DND-41 (cell line): ENCODE measurements around the gene PCMTD2.

Experiments
- ATAC-seq: fragments of 200-7000 bp; cut with Tn5 transposase; 3 replicates; pipeline ENCODE4 v1.9.1; 2021; ENCODE audit warnings: low read depth; ENCODE audit not compliant: insufficient read depth
- DNase-seq: peaks from one replicate; pipeline ENCODE4 v3.0.0-alpha.2; 2020
- H2AFZ ChIP-seq: 2 replicates; pipeline ENCODE4 v1.6.0; 2012; ENCODE audit warnings: low read depth, low read length
- H3K27ac ChIP-seq: 2 replicates; pipeline ENCODE4 v1.5.1; 2012; ENCODE audit warnings: low read length, inconsistent platforms
- H3K27me3 ChIP-seq: fragments of 200-600 bp; sonication (generic); 2 replicates; pipeline ENCODE4 v1.6.0; 2012; ENCODE audit warnings: low read length, mild to moderate bottlenecking, inconsistent platforms; ENCODE audit not compliant: insufficient read depth, poor library complexity
- H3K36me3 ChIP-seq: 2 replicates; pipeline ENCODE4 v1.5.1; 2012; ENCODE audit warnings: low read length, inconsistent platforms; ENCODE audit not compliant: insufficient read depth
- H3K4me1 ChIP-seq: 2 replicates; pipeline ENCODE4 v1.5.1; 2012; ENCODE audit warnings: mild to moderate bottlenecking, low read length; ENCODE audit not compliant: insufficient read depth
- H3K4me2 ChIP-seq: 2 replicates; pipeline ENCODE4 v1.6.0; 2012; ENCODE audit warnings: mild to moderate bottlenecking, moderate library complexity, low read length, inconsistent platforms; ENCODE audit not compliant: insufficient read depth
- H3K4me3 ChIP-seq, 2 experiments: fragments of 200-600 bp in 1 of 2; shearing (Covaris generic) in 1 of 2; 2 replicates each; pipeline ENCODE4 v1.5.1; 2012 to 2016; ENCODE audit warnings: inconsistent platforms in 2 of 2, low read length in 2 of 2, mild to moderate bottlenecking in 2 of 2, low read depth in 1 of 2, moderate library complexity in 1 of 2
- H3K79me2 ChIP-seq: 2 replicates; pipeline ENCODE4 v1.6.0; 2012; ENCODE audit warnings: low read length, inconsistent platforms; ENCODE audit not compliant: insufficient read depth
- H3K9ac ChIP-seq: 2 replicates; pipeline ENCODE4 v1.6.0; 2012; ENCODE audit warnings: low read depth, mild to moderate bottlenecking, inconsistent platforms, low read length, moderate library complexity
- H3K9me3 ChIP-seq: 2 replicates; pipeline ENCODE4 v1.5.1; 2012; ENCODE audit warnings: low read length, moderate library complexity, mild to moderate bottlenecking, inconsistent platforms; ENCODE audit not compliant: insufficient read depth, severe bottlenecking
- H4K20me1 ChIP-seq: 2 replicates; pipeline ENCODE4 v1.6.0; 2012; ENCODE audit warnings: low read length; ENCODE audit not compliant: insufficient read depth
- EZH2 ChIP-seq: IDR thresholded peaks from 3 replicates; pipeline ENCODE4 v1.6.1; 2012; ENCODE audit warnings: borderline replicate concordance, low read depth, mild to moderate bottlenecking, moderate library complexity, low read length, inconsistent platforms; ENCODE audit not compliant: severe bottlenecking
- TF ChIP-seq, protein P1 (sequence below): IDR thresholded peaks from 2 replicates; pipeline ENCODE4 v1.5.1; 2012; ENCODE audit warnings: borderline replicate concordance, low read length, moderate library complexity, mild to moderate bottlenecking; ENCODE audit not compliant: poor library complexity, severe bottlenecking; ENCODE audit errors: extremely low read depth

PCMTD2 gene

GRCh38 chr20:64255361-64256281, at the start of gene PCMTD2:
Gene PCMTD2, plus strand, starts transcription at chr20:64255748. Its CDS starts 4,218 bp downstream, at chr20:64259966.
- TF ChIP-seq, protein P1, sequence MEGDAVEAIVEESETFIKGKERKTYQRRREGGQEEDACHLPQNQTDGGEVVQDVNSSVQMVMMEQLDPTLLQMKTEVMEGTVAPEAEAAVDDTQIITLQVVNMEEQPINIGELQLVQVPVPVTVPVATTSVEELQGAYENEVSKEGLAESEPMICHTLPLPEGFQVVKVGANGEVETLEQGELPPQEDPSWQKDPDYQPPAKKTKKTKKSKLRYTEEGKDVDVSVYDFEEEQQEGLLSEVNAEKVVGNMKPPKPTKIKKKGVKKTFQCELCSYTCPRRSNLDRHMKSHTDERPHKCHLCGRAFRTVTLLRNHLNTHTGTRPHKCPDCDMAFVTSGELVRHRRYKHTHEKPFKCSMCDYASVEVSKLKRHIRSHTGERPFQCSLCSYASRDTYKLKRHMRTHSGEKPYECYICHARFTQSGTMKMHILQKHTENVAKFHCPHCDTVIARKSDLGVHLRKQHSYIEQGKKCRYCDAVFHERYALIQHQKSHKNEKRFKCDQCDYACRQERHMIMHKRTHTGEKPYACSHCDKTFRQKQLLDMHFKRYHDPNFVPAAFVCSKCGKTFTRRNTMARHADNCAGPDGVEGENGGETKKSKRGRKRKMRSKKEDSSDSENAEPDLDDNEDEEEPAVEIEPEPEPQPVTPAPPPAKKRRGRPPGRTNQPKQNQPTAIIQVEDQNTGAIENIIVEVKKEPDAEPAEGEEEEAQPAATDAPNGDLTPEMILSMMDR: peak; percentile 24
- TF ChIP-seq EZH2: no peak
- H2AFZ ChIP-seq: peak within 1 kb of the TSS; percentile 97
- ATAC-seq: peak; percentile 90

GRCh38 chr20:64206614-64207013, 48.9 kb upstream of the PCMTD2 start:
- TF ChIP-seq, protein P1: no peak
- TF ChIP-seq EZH2: no peak
- DNase-seq (no peak), ATAC-seq (no peak)
- H3K4me3 ChIP-seq: no peak overlapping the region
- no peak overlapping the region for H3K27ac ChIP-seq
- no peaks in the 10 kb centered on the region for H3K36me3 ChIP-seq
- H4K20me1 ChIP-seq: peaks cover 13% of the 10 kb centered on the region
- no peaks in the 10 kb centered on the region for H3K79me2 ChIP-seq
- H3K9me3 ChIP-seq: peaks cover 1% of the 10 kb centered on the region
- H3K9ac ChIP-seq: no peak overlapping the region
- no peak overlapping the region for H3K4me2 ChIP-seq
- no peaks in the 10 kb centered on the region for H3K4me1 ChIP-seq
- H2AFZ ChIP-seq: no peak overlapping the region
- peaks cover 10% of the 10 kb centered on the region for H3K27me3 ChIP-seq

More at GRCh38 chr20:64255361-64256281, at the start of gene PCMTD2:
- peak within 1 kb of the TSS; percentile 90 for H3K27ac ChIP-seq
- peak within 1 kb of the TSS; percentile 96 for H3K9ac ChIP-seq
- H3K4me3 ChIP-seq: peak within 1 kb of the TSS; percentile 75 to 92
- peak within 1 kb of the TSS; percentile 72 for H3K4me2 ChIP-seq
- H3K9me3 ChIP-seq: no peaks in the 10 kb centered on the region
- peak; percentile 87 for DNase-seq
- peaks cover 49% of the 10 kb centered on the region for H3K79me2 ChIP-seq
- peaks cover 11% of the 10 kb centered on the region for H3K36me3 ChIP-seq
- H3K4me1 ChIP-seq: peaks cover 40% of the 10 kb centered on the region
- peaks cover 3% of the 10 kb centered on the region for H3K27me3 ChIP-seq
- peaks cover 12% of the 10 kb centered on the region; the same call in 1 of the 2 replicates for H4K20me1 ChIP-seq

DNA sequence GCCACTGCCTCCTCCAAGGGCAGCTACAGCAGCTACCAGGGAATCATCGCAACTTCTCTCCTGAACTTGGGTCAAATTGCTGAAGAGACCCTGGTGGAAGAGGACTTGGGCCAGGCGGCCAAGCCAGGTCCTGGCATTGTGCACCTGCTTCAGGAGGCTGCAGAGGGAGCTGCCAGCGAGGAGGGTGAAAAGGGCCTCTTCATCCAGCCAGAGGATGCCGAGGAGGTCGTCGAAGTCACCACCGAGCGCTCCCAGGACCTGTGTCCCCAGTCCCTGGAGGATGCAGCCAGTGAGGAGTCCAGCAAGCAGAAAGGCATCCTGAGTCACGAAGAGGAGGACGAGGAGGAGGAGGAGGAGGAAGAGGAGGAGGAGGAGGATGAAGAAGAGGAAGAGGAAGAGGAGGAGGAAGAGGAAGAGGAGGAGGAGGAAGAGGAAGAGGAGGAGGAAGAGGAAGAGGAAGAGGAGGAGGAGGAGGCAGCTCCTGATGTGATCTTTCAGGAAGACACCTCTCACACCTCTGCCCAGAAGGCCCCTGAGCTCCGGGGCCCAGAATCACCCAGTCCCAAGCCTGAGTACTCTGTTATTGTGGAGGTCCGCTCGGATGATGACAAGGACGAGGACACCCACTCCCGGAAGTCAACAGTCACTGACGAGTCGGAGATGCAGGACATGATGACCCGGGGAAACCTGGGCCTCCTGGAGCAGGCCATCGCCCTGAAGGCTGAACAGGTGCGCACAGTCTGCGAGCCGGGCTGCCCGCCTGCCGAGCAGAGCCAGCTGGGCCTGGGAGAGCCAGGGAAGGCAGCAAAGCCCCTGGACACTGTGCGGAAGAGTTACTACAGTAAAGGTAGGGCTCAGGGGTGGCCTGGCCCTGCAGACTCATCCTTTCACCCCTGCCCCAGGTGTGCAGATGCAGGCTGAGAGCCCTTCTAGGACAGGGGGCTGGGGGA, 47.6 kb upstream of the PCMTD2 start:
- H3K4me2 ChIP-seq: no peak overlapping the region
- no peak overlapping the region for H2AFZ ChIP-seq
- DNase-seq (no peak), ATAC-seq (no peak)
- H3K4me1 ChIP-seq: no peaks in the 10 kb centered on the region
- no peaks in the 10 kb centered on the region for H3K9me3 ChIP-seq
- no peaks in the 10 kb centered on the region for H3K79me2 ChIP-seq
- no peaks in the 10 kb centered on the region for H3K36me3 ChIP-seq
- peaks cover 10% of the 10 kb centered on the region for H3K27me3 ChIP-seq
- no peak overlapping the region for H3K4me3 ChIP-seq
- no peak overlapping the region for H3K27ac ChIP-seq
- no peak overlapping the region for H3K9ac ChIP-seq
- peaks cover 13% of the 10 kb centered on the region for H4K20me1 ChIP-seq
- TF ChIP-seq EZH2: no peak
- TF ChIP-seq, protein P1: no peak
